ENCODE measurements around the gene MEP1B.
"Not testable (repeated sequence)": the region's sequence is repeated elsewhere in the genome, so short reads cannot be mapped to it uniquely, and the experiment has no call there.

MEP1B gene

GRCh38 chr18:32189790-32190189, at the start of gene MEP1B:
TSS of gene MEP1B (plus strand) at chr18:32190039. CDS start at chr18:32190071, 32 bp downstream.
- DNase-seq: no peak

- no peak for DNase-seq
These were observed 41.5 kb upstream of the MEP1B start for GRCh38 chr18:32148185-32148870.

GRCh38 chr18:32152705-32153448, 37.0 kb upstream of the MEP1B start:
- no peak for DNase-seq

GRCh38 chr18:32156855-32157254, 33.0 kb upstream of the MEP1B start:
- DNase-seq: no peak

- DNase-seq: no peak
These were observed 32.3 kb upstream of the MEP1B start for GRCh38 chr18:32157580-32157979.

- peak; percentile 91 for DNase-seq
These were observed 31.7 kb upstream of the MEP1B start for GRCh38 chr18:32158108-32158624.

GRCh38 chr18:32158631-32159030, 31.2 kb upstream of the MEP1B start:
- not testable (repeated sequence) for DNase-seq

GRCh38 chr18:32160547-32160946, 29.3 kb upstream of the MEP1B start:
- no peak for DNase-seq

GRCh38 chr18:32167980-32168730, 21.7 kb upstream of the MEP1B start:
- DNase-seq: no peak

GRCh38 chr18:32173654-32174053, 16.2 kb upstream of the MEP1B start:
- no peak for DNase-seq

- DNase-seq: no peak
These were observed 15.1 kb upstream of the MEP1B start for GRCh38 chr18:32174719-32175118.

- peak; percentile 38 for DNase-seq
These were observed 14.6 kb upstream of the MEP1B start for GRCh38 chr18:32175265-32175664.

GRCh38 chr18:32176745-32177144, 13.1 kb upstream of the MEP1B start:
- not testable (repeated sequence) for DNase-seq

- DNase-seq: peak; percentile 81
These were observed 12.3 kb upstream of the MEP1B start for GRCh38 chr18:32177530-32177929.

- DNase-seq: no peak
These were observed 6.3 kb upstream of the MEP1B start for GRCh38 chr18:32183503-32183902.

- no peak for DNase-seq
These were observed 370 bp downstream of the MEP1B start for GRCh38 chr18:32190209-32190608.

GRCh38 chr18:32195881-32196815, 6.3 kb downstream of the MEP1B start:
- no peak for DNase-seq

GRCh38 chr18:32200766-32201165, 10.9 kb downstream of the MEP1B start:
- peak; percentile 47 for DNase-seq

- no peak for DNase-seq
These were observed 12.3 kb downstream of the MEP1B start for GRCh38 chr18:32201948-32202672.

- no peak for DNase-seq
These were observed 18.2 kb downstream of the MEP1B start for GRCh38 chr18:32208023-32208422.

- DNase-seq: no peak
These were observed 18.7 kb downstream of the MEP1B start for GRCh38 chr18:32208577-32208976.
